ENCODE measurements around the gene WDR38.
A peak's percentile ranks its signal among the peaks of the same experiment; 100 is the strongest.

The WDR38 gene

DNA sequence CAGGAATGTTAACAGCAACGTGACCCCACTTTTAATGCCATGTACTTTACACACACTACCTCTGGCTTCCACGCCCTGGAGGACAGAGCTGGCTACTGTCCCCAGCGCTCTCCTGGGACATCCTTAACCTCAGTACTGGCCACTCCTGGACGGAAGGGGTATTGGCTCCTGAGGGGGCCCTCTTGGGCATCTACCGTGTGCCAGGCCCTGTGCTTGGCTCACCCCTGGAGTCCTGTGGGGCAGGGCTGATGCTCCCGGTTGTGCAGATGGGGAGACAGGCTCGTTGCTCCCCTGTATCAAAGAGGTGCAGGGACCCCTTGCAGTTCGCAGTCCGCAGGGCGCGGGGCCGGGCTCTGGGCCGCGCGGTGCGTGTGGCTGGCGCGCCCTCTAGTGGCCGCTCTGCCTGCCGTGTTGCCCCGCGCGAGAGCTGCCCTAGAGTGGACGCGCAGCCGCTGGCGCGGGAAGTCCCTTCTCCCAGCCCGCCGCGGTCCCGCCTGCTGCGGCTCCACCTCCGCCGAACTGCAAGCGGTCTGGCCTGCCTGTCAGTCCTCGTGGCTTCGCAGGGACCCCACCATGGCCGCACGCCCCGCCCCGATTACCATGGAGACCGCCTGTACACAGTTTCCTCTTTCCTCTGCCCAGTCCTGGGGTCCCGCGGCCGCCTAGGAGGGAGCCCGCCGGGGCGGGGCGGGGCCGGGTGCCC is at the start of gene WDR38:
TSS of gene WDR38 (plus strand) at position 632 of the 703 bp plus-strand sequence. CDS start 72 bp downstream, outside the sequence.
- DNase-seq, result peak; percentile 93

DNA sequence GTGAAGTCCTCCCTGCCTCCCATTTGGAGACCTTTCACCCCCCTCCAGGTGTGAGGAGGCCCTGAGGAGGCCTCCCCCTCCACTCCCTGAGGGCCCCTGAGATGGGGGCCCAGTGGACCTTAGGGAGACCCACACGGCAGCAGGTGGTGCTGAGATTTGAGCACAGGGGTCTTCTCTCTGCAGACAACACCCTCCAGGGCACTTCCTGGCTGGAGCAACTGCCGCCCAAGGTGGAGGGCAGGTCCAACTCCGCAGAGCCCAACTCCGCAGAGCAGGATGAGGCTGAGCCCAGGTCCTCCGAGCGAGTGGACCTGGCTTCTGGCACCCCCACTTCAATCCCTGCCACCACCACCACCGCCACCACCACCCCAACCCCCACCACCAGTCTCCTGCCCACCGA is 49.3 kb upstream of the WDR38 start:
- no peak for DNase-seq

- no peak for DNase-seq
Measured at GRCh38 chr9:124805186-124805585, 48.1 kb upstream of the WDR38 start.

- no peak for DNase-seq
Measured at GRCh38 chr9:124808246-124808956, 44.9 kb upstream of the WDR38 start.

- no peak for DNase-seq
Measured at GRCh38 chr9:124809211-124809610, 44.0 kb upstream of the WDR38 start.

DNA sequence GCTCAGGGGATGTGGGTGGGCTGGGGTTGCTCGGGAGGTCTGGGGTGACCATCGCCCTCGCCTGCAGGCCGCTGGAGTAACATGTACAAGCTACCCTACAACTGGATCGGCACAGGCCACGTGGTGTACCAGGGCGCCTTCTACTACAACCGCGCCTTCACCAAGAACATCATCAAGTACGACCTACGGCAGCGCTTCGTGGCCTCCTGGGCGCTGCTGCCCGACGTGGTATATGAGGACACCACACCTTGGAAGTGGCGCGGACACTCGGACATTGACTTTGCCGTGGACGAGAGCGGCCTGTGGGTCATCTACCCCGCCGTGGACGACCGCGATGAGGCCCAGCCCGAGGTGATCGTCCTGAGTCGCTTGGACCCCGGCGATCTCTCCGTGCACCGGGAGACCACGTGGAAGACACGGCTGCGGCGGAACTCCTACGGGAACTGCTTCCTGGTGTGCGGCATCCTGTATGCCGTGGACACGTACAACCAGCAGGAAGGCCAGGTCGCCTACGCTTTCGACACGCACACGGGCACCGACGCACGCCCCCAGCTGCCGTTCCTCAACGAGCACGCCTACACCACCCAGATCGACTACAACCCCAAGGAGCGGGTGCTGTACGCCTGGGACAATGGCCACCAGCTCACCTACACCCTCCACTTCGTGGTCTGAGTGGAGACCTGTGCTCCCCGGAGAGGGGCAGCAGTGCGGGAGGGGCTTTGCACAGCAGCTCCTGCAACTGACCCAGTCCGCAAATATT is 43.3 kb upstream of the WDR38 start:
- DNase-seq, result no peak

- no peak for DNase-seq
Measured at GRCh38 chr9:124810663-124811355, 42.5 kb upstream of the WDR38 start.

DNA sequence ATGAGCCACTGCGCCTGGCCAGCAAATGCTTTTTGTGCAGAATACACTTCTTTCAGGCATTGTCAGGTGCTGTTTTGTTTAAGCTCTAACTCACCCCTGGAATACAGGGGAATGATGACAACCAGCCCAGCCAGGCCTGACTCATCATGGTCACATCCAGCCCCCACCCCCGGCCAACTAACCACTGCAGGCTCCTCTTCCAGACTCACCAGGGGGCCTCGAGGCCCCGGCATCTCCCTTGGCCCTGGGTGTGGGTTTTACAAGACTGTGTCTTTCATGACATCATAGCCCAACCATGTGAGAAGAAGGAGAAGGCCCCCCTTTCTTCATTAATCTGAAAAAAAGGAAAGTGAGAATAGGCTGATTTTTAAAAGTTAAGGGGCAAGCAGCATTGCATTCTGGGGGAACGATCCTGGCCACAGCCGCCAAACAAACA is 40.8 kb upstream of the WDR38 start:
- DNase-seq, result no peak

- DNase-seq, result no peak
Measured at GRCh38 chr9:124813041-124813440, 40.2 kb upstream of the WDR38 start.

- DNase-seq, result no peak
Measured at GRCh38 chr9:124813501-124814163, 39.6 kb upstream of the WDR38 start.

DNA sequence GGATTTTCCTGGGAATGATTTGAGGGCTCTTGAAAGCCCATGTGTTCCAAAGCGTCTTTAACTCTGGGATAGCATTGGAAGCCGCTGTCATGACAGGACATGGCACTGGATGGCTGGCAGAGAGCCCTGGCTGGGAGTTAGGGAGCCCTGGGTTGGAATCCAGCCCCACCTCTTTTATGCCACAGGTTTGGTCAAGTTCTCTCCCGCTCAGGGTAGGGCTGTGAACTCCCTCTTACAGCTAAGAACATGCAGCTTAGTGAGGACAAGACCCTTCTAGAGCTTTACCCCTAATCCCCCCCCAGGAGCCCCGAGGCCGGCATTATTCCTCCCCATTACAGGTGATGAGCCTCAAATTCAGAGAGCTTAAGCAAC is 39.1 kb upstream of the WDR38 start:
- no peak for DNase-seq

GRCh38 chr9:124815601-124816000 is 37.7 kb upstream of the WDR38 start:
- no peak for DNase-seq

- DNase-seq, result no peak
Measured at GRCh38 chr9:124818431-124819281, 34.6 kb upstream of the WDR38 start.

- DNase-seq, result no peak
Measured at GRCh38 chr9:124820698-124821623, 32.3 kb upstream of the WDR38 start.

DNA sequence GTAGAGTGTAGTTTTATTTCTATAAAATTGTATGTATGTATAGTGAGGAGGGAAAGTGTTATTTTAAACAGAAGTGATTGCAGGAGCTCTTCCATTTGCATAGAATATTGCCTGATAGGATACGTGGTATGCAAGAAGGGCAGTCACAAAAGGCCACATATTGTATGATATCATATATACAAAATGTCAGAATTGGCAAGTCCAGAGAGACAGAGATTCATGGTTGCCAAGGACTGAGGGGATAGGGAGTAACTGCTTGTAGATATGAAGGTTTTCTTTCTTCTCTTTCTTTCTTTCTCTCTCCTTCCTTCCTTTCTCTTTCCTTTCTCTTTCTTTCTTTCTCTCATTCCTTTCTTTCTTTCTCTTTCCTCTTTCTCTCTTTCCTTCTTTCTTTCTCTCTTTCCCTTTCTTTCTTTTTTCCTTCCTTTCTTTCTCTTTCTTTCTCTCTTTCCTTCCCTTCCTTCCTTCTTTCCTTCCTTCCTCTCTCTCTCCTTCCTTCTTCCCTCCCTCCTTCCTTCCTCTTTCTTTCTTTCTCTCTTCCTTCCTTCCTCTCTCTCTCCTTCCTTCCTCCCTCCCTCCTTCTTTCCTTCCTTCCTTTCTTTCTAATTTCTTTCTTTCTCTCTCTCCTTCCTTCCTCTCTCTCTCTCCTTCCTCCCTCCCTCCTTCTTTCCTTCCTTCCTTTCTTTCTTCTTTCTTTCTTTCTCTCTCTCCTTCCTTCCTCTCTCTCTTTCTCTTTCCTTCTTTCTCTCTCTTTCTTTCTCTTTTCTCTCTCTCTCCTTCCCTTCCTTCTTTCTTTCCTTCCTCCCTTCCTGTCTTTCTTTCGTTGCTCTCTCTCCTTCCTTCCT is 24.5 kb upstream of the WDR38 start:
- no peak for DNase-seq

- no peak for DNase-seq
Measured at GRCh38 chr9:124829334-124829669, 24.0 kb upstream of the WDR38 start.

GRCh38 chr9:124830593-124830992 is 22.7 kb upstream of the WDR38 start:
- DNase-seq, result no peak

GRCh38 chr9:124831642-124832364 is 21.5 kb upstream of the WDR38 start:
- no peak for DNase-seq

DNA sequence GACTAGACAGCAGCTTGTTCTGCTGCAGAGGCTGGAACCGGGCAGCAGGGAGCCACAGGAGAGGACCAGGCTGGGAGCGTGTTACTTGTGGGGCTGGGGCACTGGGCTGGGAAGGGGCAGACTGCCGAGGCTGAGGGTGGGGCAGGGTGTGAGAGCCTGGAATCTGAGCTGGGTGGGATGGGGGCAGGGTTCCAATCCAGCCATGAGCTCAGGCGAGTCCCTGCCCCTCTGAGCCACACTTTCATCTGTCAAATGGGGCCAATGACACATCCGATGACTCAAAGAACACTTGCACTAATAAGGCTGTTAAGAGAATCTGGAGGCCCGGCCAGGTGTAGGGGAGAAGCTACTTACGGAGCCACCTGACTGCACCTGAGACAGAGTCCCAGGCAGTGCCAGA is 18.7 kb upstream of the WDR38 start:
- DNase-seq, result no peak
